Ecto neural progenitor cell (in vitro differentiated cells): ENCODE measurements around the gene OMP.

Source experiments
- DNase-seq: peaks from one replicate; pipeline ENCODE4 v3.0.0-alpha.2; 2018; ENCODE audit warnings: low spot score

OMP gene

DNA sequence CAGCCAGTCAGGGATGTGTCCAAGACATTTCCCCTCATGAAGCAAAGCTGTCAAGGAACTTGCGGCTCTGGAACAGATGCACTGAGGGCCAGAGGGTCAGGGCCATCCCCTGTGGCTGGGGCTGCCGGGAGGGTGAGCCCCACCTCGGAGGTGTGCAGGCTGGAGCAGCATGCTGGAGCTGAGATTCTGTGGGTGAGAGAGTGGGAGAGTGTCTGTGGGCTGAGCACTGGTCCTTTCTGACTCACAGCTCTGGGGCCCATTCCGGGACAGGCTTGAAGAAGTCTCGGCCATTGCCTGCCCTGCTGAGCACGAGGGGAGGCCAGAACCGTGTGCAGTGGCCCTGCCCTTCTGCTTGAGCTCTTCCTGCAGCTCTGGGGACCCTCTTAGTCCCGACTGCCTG lies 2.1 kb downstream of the OMP start:
- no peak for DNase-seq

DNA sequence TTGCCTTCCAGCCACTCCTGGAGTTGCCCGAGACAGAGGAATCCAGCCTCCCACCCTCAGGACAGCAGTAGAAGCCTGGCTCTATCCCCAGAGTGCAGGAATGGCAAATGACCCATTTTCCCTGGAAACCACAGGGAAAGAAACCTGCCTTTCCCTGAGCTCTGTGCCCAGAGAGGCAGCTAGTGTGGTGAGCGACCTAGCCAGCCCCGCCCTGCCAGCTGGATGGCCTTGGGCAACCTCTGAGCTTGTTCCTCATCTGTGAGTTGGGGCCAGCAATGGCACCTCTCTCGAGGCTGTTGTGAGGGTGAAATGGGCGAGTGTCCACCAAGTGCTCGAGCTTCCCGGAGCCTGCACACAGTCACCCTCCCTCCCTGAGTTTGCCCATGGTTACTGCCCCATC lies 3.7 kb downstream of the OMP start:
- no peak for DNase-seq

DNA sequence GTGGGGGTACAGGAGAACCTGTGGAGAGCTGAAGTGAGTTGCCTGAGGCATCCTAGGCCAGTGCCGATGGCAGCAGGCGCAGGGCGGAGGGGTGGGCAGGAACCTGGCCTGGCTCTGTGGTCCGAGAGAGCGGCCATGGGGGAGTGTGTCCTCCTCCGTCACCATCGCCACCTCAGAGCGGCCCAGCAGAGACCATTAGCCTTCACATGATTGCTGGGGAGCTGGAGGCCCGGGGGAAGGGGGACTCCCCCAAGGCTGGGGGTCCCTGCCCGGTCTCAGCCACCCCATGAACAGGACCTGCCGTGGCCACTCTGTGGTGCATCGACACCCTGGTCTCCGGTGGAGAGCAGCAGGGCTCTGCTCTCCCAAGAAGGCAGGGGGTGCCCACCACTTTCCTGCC lies 4.1 kb downstream of the OMP start:
- no peak for DNase-seq

DNA sequence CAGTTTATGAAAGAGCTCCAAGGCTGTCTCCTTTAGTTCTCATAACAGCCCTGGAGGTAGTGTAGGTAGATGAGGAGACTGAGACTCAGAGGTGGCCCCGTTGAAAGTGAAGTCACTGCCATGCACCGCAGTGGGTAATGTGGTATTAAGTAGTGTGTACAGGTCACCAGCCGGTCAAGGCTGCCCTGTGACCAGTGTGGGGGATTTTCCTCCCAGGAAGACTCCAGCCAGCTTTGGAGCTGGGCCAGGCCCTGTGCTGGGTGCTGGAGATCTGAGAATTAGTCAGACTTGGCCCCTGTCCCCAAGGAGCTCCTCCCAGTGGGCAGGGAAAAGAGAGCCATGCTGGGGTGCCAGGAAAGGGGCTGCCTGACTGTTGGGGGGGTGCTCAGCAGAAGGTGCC lies 5.3 kb downstream of the OMP start:
- DNase-seq = no peak

DNA sequence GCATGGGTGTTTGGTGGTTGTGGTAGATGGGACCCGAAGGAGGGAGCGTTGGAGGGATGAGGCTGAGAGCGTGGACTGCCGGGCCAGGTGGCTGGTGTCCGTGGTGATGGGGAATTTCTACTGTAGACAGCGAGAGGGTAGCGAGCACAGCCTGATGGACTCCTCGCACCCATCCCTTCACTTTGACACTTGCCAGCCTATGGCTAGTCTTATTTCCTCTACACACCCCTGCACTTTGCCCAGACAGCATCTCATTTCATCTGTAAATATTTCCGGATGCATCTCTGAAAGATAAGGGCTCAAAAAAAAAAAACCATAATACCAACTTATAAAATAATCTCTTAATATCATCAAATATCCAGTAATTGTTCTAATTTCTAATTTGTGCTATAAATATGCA lies 5.8 kb downstream of the OMP start:
- DNase-seq = no peak

DNA sequence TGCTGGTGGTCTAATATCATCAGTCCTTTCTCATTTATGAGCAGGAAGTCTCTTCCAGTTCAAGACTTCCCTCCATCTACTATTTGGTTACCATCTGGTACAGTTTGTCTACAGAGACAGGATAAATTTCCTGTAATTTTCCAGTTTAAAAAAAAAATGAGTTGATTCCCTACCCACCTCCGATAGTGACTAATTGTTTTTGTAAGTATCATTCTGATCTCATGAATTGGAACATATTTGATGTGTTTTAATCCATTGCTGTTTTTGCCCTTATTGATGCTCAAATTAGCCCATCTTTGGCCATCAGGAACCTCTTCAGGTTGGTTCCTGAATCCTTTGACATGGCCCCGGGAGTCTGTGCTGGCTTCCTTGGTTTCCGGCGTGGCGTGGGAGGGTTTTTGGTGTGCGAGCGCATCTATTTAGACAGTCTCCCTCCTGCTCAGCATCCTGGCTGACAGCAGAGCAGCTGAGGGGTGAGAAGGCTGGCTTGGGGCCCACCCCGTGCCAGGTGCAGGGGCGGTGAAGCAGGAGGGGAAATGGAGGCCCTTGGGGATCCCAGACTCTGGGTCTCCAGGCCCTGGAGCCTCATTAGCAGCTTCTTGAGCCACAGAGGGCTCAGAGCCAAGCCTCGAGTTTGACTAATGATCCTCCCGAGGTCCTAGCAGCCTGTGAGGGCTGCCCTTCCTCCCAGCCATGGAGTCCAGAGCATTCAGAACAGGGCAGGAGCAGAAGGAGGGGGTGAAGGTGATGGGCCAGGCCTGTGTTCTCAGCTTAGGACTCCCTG lies 6.8 kb downstream of the OMP start:
- DNase-seq = no peak

DNA sequence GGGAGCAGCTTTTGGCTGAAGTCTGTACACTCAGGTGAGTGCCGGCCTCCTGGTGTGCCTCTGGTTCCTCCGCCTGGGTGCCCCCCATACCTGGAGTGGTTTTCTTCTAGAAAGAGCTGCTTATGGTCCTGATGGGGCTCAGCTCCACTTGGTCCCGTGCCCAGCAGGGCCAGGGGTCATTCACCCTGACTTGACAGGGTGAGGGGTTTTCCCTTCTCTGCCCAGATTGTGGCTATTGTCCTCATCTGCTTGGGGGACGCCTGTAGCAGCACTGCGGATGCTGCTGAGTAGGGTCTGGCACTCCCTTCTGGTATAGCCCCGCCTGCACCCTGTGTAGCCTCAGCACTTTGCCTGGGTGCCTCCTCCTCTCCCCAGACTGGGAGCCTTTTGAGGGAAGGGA lies 8.2 kb downstream of the OMP start:
- no peak for DNase-seq

DNA sequence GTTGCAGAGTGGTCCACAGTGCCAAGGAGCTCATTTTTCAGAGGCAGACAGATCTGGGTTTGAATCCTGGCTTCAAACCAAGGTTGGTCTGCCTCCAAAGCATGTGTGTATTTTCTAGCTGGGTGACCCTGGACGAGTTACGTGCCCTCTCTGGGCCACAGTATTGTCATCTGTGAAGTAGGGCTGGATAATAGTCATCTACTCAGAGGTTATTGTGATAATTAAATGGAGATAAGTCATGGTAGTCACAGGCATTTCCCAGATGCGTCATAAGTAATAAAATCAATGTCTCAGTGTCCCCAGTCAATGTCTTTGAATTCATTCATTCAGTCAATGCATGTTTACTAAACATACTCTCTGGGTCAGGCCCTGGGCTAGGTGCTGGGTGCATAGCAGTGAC lies 8.6 kb downstream of the OMP start:
- DNase-seq = no peak

DNA sequence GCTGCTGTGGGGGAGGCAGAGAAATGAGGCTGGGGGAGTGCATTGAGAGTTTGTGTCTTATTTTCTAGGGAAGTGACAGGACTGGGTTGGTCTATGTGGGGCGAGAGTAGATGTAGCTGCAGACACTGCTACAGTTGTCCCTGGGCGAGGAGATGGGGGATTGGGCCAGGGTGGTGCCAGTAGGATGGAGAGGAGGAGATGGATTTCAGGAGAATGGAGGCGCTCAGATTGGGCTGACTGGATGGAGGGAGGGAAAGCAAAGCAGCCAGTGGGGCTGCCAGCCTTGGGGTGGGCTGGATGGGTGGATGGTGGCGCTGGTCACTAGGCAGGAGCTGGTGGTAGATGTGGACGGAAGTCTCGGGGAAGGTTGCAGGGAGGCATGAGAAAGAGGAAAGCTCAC lies 9.3 kb downstream of the OMP start:
- DNase-seq = no peak

DNA sequence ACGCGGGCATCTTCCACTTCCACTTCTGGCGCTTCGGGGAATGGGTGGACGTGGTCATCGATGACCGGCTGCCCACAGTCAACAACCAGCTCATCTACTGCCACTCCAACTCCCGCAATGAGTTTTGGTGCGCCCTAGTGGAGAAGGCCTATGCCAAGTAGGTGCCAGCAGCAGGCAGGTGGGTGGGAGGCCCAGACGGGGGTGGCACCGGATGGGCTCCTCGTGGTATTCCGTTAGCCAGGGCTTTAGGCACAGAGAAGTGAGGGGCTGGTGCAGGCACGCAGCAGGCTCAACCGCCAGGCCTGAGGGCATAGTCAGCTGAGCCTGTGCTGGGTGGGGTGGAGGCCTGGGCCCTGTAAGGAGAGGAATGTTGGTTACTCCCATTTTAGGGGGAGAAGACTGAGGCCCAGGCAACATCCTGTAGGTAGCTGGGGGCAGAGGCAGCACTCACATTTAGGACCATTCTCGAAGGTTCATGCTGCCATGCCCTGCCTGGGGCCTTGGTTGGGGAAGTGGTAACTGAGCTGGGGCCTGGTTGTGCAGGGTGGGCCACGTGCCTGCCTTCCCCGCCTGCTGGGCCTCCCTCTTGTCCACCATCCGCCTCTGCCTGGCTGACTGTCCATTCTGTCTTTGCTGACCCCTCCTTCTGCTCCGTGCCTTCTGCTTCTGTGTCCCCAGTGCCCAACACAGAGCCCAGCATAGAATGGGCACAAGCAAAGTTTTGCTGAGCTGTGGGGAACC lies 10.2 kb downstream of the OMP start:
- no peak for DNase-seq

DNA sequence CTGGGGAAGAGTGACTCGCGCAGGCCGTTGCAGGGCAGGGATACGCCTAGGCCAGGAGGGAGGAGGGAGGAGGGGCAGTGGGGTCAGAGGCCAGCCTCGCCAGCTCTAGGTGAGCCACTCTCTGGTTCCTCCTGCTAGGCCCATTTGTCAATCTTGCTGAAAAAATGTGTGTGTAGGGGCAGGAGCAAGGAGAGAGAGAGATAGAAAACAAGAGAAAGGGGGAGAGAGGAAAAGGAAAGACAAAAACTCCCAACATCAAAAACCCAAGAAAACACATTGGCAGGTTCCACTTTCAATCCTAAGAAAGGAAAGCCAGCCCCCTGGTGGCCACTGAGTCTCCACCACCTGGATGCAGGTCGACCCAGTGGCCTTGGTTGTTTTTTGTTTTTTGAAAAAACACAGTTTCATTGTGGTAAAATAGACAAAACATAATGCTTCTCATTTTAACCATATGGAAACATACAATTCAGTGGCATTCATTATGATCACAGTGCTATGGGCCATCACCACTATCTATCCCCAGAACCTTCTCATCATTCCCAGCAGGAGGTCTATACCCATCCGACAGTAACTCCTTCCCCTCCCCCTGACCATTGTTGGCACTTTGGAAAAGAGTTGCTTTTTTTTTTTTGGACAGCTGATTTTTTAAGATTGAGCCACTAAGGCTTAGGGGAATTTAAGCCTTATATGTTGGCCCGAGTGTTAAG lies 10.9 kb downstream of the OMP start:
- no peak for DNase-seq

DNA sequence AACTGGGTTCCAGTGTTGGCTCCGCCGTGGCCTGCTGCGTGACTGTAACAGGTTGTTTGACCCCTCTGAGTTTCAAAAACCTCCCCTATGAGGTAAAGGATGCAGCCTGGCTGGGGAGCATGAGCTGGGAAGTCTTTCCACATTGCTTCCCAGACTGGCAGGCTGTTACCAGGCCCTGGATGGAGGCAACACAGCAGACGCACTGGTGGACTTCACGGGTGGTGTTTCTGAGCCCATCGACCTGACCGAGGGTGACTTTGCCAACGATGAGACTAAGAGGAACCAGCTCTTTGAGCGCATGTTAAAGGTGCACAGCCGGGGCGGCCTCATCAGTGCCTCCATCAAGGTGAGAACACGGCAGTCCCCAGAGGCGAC lies 11.4 kb downstream of the OMP start:
- DNase-seq = no peak

DNA sequence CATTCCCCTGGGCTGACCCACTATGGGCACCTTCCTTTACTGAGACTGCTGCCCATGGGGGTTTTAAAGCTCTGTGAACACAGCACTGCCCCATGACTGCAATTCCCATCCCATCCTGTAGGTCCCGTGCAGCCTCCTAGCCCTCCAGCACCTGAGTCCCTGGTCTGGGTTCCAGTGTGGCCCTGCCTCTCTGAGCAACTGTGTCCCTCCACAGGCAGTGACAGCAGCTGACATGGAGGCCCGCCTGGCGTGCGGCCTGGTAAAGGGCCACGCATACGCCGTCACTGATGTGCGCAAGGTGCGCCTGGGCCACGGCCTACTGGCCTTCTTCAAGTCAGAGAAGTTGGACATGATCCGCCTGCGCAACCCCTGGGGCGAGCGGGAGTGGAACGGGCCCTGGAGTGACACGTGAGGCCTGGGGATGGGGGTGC lies 12.6 kb downstream of the OMP start:
- no peak for DNase-seq

DNA sequence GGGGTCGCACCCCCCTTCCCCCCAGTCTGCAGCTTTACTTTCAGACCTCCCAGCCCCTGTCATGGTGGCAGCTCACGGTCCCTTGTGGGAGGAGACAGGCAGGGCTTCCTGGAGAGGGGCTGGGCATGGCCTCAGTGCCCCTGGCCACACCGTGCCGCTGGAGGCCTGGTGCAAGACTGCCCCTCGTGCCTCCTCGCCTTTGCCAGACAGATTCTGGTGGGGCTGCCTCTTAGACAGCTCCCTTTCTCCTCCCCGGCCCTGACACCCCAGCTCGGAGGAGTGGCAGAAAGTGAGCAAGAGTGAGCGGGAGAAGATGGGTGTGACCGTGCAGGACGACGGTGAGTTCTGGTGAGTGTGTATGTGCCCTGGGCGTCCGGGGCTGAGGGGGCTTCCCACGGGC lies 13.3 kb downstream of the OMP start:
- no peak for DNase-seq

DNA sequence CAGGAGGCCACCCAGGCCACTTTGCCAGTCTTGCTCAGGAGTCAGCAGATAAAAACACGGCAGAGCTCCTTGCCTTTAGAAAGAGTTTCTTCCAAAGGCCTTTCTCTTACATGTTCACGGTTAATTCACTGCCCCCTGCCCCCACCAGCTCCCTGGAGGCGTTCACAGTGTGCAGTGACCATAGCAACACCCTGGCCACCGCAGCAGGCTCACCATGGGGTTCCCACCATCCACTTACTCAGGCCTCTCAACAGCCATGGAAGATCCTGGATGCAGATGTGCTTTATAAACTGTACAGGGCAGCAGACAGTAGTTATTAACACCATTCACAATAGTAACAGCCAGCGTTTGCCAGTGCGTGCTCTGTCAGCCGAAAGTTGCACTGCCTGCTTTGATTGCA lies 14.9 kb downstream of the OMP start:
- DNase-seq = no peak

DNA sequence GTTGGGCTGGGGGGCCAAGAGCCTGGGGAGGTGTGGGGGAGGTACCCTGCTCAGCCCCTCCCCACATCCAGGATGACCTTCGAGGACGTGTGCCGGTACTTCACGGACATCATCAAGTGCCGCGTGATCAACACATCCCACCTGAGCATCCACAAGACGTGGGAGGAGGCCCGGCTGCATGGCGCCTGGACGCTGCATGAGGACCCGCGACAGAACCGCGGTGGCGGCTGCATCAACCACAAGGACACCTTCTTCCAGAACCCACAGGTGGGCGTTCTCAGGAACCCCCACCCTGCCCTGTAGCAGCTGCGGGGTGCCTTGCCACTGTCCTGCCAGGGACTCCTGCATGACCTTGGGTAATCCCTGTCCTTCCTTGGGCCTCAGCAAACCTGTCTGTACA lies 15.4 kb downstream of the OMP start:
- no peak for DNase-seq

DNA sequence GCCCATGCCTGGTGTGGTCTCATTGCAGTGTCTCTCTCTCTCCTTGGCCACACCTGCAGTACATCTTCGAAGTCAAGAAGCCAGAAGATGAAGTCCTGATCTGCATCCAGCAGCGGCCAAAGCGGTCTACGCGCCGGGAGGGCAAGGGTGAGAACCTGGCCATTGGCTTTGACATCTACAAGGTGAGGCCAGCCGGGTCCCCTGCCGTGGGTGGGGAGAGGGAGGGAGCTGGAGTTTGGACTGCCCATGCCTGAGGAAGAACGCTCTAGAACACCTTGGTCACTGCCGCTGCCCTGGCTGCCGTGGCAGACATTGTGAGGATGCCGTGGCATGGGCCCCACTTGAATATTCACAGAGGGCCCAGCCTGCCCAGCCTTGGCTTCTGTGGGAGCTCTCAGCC lies 16.3 kb downstream of the OMP start:
- DNase-seq = no peak

DNA sequence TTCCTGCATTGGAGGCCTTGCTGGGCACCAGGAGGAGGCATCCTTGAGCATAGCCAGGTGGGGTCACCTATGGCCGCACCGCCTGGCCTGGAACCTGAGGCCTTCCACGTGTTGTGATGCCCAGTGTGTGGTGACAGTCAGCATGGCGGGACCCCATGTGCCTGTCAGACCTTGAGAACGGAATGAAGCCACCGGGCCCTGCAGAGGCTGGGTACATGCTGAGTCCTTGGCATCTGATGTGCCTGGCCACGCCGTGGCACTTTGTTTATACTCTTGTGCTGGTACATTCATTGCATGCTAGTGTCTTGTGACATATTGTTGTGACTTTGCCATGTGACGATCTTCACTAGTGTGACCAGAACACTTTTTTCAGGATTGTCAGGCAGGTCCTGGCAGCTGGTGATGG lies 16.9 kb downstream of the OMP start:
- no peak for DNase-seq

DNA sequence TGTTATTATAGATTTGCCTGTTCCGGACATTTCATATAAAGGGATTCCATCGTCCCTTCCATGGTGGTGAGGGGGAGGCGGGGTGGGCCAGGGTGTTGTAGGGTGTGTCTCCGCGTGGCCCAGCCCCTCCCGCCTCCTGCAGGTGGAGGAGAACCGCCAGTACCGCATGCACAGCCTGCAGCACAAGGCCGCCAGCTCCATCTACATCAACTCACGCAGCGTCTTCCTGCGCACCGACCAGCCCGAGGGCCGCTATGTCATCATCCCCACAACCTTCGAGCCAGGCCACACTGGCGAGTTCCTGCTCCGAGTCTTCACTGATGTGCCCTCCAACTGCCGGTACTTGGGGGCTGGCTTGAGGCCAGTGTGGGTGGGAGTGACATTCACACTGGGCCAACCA lies 17.9 kb downstream of the OMP start:
- no peak for DNase-seq

DNA sequence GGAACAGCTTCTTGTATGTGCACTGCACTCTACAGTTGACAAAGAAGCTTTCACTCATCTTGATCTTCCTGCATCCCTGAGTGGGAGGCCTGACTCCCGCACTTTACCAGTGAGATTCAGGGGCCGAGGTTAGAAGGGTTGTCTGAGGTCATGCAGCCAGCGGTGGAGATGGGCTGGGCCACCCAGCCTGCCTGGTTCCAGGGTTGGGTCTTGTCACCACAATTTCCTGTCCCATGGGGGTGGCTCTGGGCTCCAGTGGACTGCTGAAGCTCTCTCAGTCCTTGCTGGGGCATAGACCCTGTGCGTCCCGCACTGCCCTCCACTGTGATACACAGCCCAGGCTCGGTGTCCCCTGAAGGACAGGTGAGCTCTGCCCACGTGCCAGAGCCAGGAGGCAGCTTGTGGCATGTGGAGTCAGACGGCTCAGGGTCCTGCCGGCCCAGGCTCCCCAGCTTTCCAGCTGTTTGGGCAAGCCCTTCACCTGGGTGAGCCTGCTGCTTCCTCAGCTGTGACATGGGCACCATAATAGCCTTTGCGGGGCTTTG lies 18.5 kb downstream of the OMP start:
- DNase-seq = no peak

DNA sequence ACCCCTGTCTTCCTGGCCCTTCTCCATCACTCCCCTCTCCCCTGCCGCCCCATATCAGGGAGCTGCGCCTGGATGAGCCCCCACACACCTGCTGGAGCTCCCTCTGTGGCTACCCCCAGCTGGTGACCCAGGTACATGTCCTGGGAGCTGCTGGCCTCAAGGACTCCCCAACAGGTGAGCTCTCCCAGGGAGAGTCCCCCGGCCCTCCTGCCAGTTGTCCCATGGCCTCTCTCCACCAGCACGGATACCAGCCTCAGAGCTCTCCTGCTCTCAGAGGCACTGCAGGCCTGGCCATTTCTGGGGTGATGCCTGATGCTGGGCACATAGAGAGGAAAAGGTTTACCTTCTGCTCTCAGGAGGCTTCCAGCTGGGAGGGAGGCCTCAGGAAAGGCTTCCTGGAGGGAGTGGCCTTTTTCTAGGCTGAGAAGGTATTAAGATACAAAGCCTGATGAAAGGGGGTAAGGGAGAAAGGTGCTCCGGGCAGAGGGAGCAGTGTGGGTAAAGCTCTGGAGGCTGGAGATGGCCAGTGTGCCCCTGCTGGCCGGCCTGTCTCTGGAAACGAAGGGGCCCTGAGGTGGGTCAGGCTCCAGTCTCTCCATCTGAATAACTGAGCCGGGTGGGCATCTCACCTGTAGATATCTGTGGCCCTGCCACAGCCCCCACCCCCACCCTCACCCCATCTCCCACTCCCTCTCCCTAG lies 19.4 kb downstream of the OMP start:
- DNase-seq = no peak

DNA sequence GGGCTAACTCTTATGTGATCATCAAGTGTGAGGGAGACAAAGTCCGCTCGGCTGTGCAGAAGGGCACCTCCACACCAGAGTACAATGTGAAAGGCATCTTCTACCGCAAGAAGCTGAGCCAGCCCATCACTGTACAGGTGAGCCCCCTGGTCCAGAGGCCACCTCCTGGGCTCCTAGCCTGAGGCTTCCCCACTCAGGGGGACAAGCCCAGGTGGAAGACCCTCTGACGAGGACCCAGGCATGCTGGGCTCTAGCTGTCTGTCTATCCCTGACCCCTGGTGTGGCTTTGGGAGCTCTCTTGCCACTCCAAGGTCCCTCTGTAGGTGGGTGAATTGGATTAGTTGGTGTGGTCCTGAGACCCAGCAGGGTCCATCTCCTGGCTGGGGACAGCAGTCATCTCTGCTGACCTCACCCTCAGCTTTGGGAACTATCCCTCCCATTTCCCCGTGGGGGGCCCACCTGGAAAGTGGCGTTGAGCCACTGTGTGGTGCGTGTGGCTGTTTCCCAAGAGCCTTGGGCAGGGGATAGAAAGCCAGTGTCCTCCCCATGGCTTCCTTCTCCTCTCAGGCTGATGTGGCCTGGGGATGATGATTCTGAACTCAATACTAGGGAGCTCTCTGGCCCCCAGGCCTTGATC lies 20.1 kb downstream of the OMP start:
- DNase-seq = no peak
